GM12878 (cell line): ENCODE measurements around the gene ENPP6. TPM values are rescaled to one million over a fixed set of nuclear protein-coding genes. Genes with fewer than 3 reads are reported as not detected.

ENCODE experiments used
- ATF7 ChIP-seq: fragments of 450-650 bp; IDR thresholded peaks from 2 replicates; pipeline ENCODE4 v1.6.1; 2016; ENCODE audit warnings: low read depth, mild to moderate bottlenecking
- E2F4 ChIP-seq: IDR thresholded peaks from 2 replicates; pipeline ENCODE4 v1.6.1; 2012; ENCODE audit warnings: low read depth, low read length, improper control_type of control experiment
- GATAD2B ChIP-seq: fragments of 450-650 bp; conservative IDR thresholded peaks from 2 replicates; pipeline ENCODE4 v1.6.1; 2017; ENCODE audit warnings: low read depth, mild to moderate bottlenecking, moderate library complexity
- HSF1 ChIP-seq: fragments of 150-350 bp; IDR thresholded peaks from 2 replicates; pipeline ENCODE4 v1.6.1; 2014; ENCODE audit warnings: mild to moderate bottlenecking, low read depth, low read length
- RAD51 ChIP-seq: fragments of 450-650 bp; IDR thresholded peaks from 2 replicates; pipeline ENCODE4 v1.6.1; 2016; ENCODE audit warnings: moderate library complexity, mild to moderate bottlenecking, inconsistent platforms
- ZNF687 ChIP-seq: fragments of 450-650 bp; IDR thresholded peaks from 2 replicates; pipeline ENCODE4 v1.6.1; 2017; ENCODE audit warnings: mild to moderate bottlenecking, moderate library complexity
- polyA plus RNA-seq, 11 experiments: library from polyadenylated mRNA; depleted of rRNA in 4 of 11; unstranded in 6 of 11; stranded (reverse) in 5 of 11; fragments of >200 nt; fragmentation: Nextera tagmentation in 4 of 11; fragmentation: Illumina TruSeq in 1 of 11; extraction: Ambion mirVana in 4 of 11; extraction: Trizol in 1 of 11; gene quantifications; 1 replicate in 1 of 11; 2 replicates in 10 of 11; pipeline versions ENCODE4 v1.2.1 to v1.2.3, GENCODE V29; 2011 to 2016; ENCODE audit warnings: inconsistent platforms in 2 of 11, missing spikeins in 2 of 11, low read depth in 1 of 11
- total RNA-seq, 4 experiments: library from RNA; depleted of rRNA in 3 of 4; stranded (reverse); fragments of >200 nt in 3 of 4; fragmentation: Illumina TruSeq in 1 of 4; extraction: Trizol in 1 of 4; gene quantifications; 2 replicates each; pipeline versions ENCODE4 v1.2.1 to v1.2.3, GENCODE V29; 2013 to 2021

ENPP6 gene
- total and polyA plus RNA-seq, 10 of the 15 experiments (the other 5 are each of a cell fraction or from before 2014, with no cell fraction given) = 0.04 to 1.0 (median 0.44) TPM; not detected in 1

GRCh38 chr4:184232202-184232601 is 14.5 kb upstream of the ENPP6 start (continued):
- TF ChIP-seq ZNF687 = no peak
- no peak for TF ChIP-seq E2F4
- no peak for TF ChIP-seq ATF7
- TF ChIP-seq HSF1 = no peak
- no peak for TF ChIP-seq RAD51
- no peak for TF ChIP-seq GATAD2B
